GM12878 (cell line): ENCODE measurements around the gene OR2T27. TPM values are rescaled to one million over a fixed set of nuclear protein-coding genes. Genes with fewer than 3 reads are reported as not detected.

ENCODE experiments used
- ATAC-seq: fragments of 200-7000 bp; cut with Tn5 transposase; 3 replicates; pipeline ENCODE4 v1.9.1; 2020; ENCODE audit warnings: mild to moderate bottlenecking, moderate library complexity
- BruUV-seq: library from RNA; stranded (reverse); fragments of 400-500 nt; replicated peaks from 2 replicates; lab custom pipeline; 2021; lab: Mats Ljungman, UMichigan
- CTCF ChIA-PET: fragments of 300-600 bp; sonication (Branson Sonifier 250); formaldehyde crosslinking; extraction: SDS; loops from one replicate; lab custom pipeline; 2021; ENCODE audit warnings: inconsistent platforms; lab: Yijun Ruan, JAX
- POLR2A ChIA-PET: fragments of 350-600 bp; formaldehyde crosslinking; extraction: SDS; loops from one replicate; lab custom pipeline; 2021; ENCODE audit warnings: inconsistent platforms; lab: Charles Lee
- RAD21 ChIA-PET: fragments of 300-600 bp; sonication (Branson Sonifier 250); formaldehyde crosslinking; loops from one replicate; lab custom pipeline; 2023; ENCODE audit warnings: antibody characterized with exemption; ENCODE audit not compliant: unreplicated experiment; lab: Charles Lee
- SMC1A ChIA-PET: fragments of 300-600 bp; sonication (Branson Sonifier 250); formaldehyde crosslinking; loops from one replicate; lab custom pipeline; 2023; ENCODE audit not compliant: unreplicated experiment, uncharacterized antibody; lab: Charles Lee
- DNase-seq: peaks from one replicate; pipeline ENCODE4 v3.0.0-alpha.2; 2011; ENCODE audit warnings: low read depth, low spot score
- FAIRE-seq: peaks from 3 replicates; lab custom pipeline; 2011; peaks lifted over from hg19 to GRCh38; lab: Jason Lieb, UNC
- H2AFZ ChIP-seq: 2 replicates; pipeline ENCODE4 v1.6.0; 2011; ENCODE audit warnings: low read depth, low read length, control low read depth; ENCODE audit not compliant: control insufficient read depth
- H3K27ac ChIP-seq: 2 replicates; pipeline ENCODE4 v1.5.1; 2011; ENCODE audit warnings: control low read depth; ENCODE audit not compliant: control insufficient read depth, insufficient read depth
- H3K27me3 ChIP-seq, 2 experiments: replicated peaks in 1 of 2; 2 replicates each; pipeline versions ENCODE4 v1.6.0 to v1.6.1; 2011; ENCODE audit warnings: low read length in 1 of 2; ENCODE audit not compliant: control insufficient read depth in 2 of 2, insufficient read depth in 2 of 2
- H3K36me3 ChIP-seq, 2 experiments: 2 replicates each; pipeline ENCODE4 v1.5.1; 2011; ENCODE audit warnings: low read length in 1 of 2; ENCODE audit not compliant: control insufficient read depth in 2 of 2, insufficient read depth in 2 of 2
- H3K4me1 ChIP-seq: 2 replicates; pipeline ENCODE4 v1.6.1; 2011; ENCODE audit warnings: mild to moderate bottlenecking, low read length, moderate library complexity, mixed read lengths; ENCODE audit not compliant: control insufficient read depth, insufficient read depth
- H3K4me2 ChIP-seq: 2 replicates; pipeline ENCODE4 v1.6.0; 2011; ENCODE audit warnings: control low read depth; ENCODE audit not compliant: control insufficient read depth, insufficient read depth
- H3K4me3 ChIP-seq: fragments of 200-600 bp; sonication (generic); 2 replicates; pipeline ENCODE4 v1.5.1; 2016
- H3K79me2 ChIP-seq: 2 replicates; pipeline ENCODE4 v1.6.0; 2011; ENCODE audit warnings: low read length; ENCODE audit not compliant: control insufficient read depth, insufficient read depth
- H3K9ac ChIP-seq: 2 replicates; pipeline ENCODE4 v1.8.0; 2011; ENCODE audit warnings: low read length, control low read depth, mixed read lengths; ENCODE audit not compliant: control insufficient read depth, insufficient read depth
- H3K9me3 ChIP-seq: replicated peaks from 3 replicates; pipeline ENCODE4 v1.5.1; 2011; ENCODE audit warnings: mild to moderate bottlenecking, low read length; ENCODE audit not compliant: control insufficient read depth, insufficient read depth
- H4K20me1 ChIP-seq: 2 replicates; pipeline ENCODE4 v1.6.0; 2011; ENCODE audit not compliant: control insufficient read depth, insufficient read depth
- CBX5 ChIP-seq: sonication (generic); IDR thresholded peaks from 2 replicates; pipeline ENCODE4 v1.6.1; 2016; ENCODE audit warnings: low read depth, moderate library complexity, mild to moderate bottlenecking, inconsistent platforms
- ETV6 ChIP-seq, 2 experiments: fragments of 450-650 bp in 1 of 2; IDR thresholded peaks in 1 of 2; conservative IDR thresholded peaks in 1 of 2; 2 replicates each; pipeline ENCODE4 v1.6.1; 2014; ENCODE audit warnings: antibody characterized with exemption in 1 of 2, borderline replicate concordance in 1 of 2, low read depth in 1 of 2, mild to moderate bottlenecking in 1 of 2, moderate library complexity in 1 of 2
- FOXM1 ChIP-seq: IDR thresholded peaks from 2 replicates; pipeline ENCODE4 v1.6.1; 2012; ENCODE audit warnings: low read depth, mild to moderate bottlenecking, inconsistent platforms, low read length, moderate library complexity
- IKZF2 ChIP-seq, 2 experiments: fragments of 450-650 bp; IDR thresholded peaks; 2 replicates each; pipeline ENCODE4 v1.6.1; 2017; ENCODE audit warnings: mild to moderate bottlenecking in 2 of 2, moderate library complexity in 2 of 2
- KLF5 ChIP-seq: fragments of 450-650 bp; IDR thresholded peaks from 2 replicates; pipeline ENCODE4 v1.6.1; 2014; ENCODE audit warnings: mild to moderate bottlenecking; ENCODE audit not compliant: partially characterized antibody
- MEF2A ChIP-seq: IDR thresholded peaks from 2 replicates; pipeline ENCODE4 v1.6.1; 2011; ENCODE audit warnings: low read depth, mild to moderate bottlenecking, low read length, moderate library complexity; ENCODE audit not compliant: insufficient read depth
- NFIC ChIP-seq: IDR thresholded peaks from 2 replicates; pipeline ENCODE4 v1.6.1; 2012; ENCODE audit warnings: low read depth, mild to moderate bottlenecking, inconsistent platforms, low read length, moderate library complexity
- RAD21 ChIP-seq: IDR thresholded peaks from 2 replicates; pipeline ENCODE4 v1.6.1; 2011; ENCODE audit warnings: mild to moderate bottlenecking, low read depth, low read length, moderate library complexity; ENCODE audit not compliant: insufficient read depth
- RUNX3 ChIP-seq: IDR thresholded peaks from 2 replicates; pipeline ENCODE4 v1.6.1; 2012; ENCODE audit warnings: low read length, inconsistent platforms
- SMC3 ChIP-seq: IDR thresholded peaks from 2 replicates; pipeline ENCODE4 v1.6.1; 2011; ENCODE audit warnings: low read length, improper control_type of control experiment, borderline replicate concordance
- SUPT20H ChIP-seq: IDR thresholded peaks from 2 replicates; pipeline ENCODE4 v1.6.1; 2011; ENCODE audit warnings: low read depth, mild to moderate bottlenecking, low read length, moderate library complexity, borderline replicate concordance; ENCODE audit not compliant: control insufficient read depth
- TAF1 ChIP-seq: IDR thresholded peaks from 2 replicates; pipeline ENCODE4 v1.6.1; 2011; ENCODE audit warnings: mild to moderate bottlenecking, low read depth, low read length, borderline replicate concordance
- ZNF24 ChIP-seq: fragments of 450-650 bp; IDR thresholded peaks from 2 replicates; pipeline ENCODE4 v1.6.1; 2017; ENCODE audit warnings: antibody characterized with exemption, mild to moderate bottlenecking
- ZNF274 ChIP-seq: IDR thresholded peaks from one replicate; pipeline ENCODE4 v1.8.0; 2011; ENCODE audit not compliant: insufficient read length, insufficient read depth
- WGBS: methylation state at CpG from one replicate; pipeline ENCODE4 v1.1.6; 2016; ENCODE audit warnings: low lambda C conversion rate; ENCODE audit not compliant: insufficient replicate concordance, insufficient coverage; ENCODE audit errors: missing lambda C conversion rate; 5-methylcytosine and 5-hydroxymethylcytosine counted together
- in situ Hi-C: fragments of 300-500 bp; cut with MboI; formaldehyde crosslinking; loops from 9 replicates; pipeline ENCODE4 v1.14.3; 2018; ENCODE audit warnings: mixed read lengths
- intact Hi-C: fragments of 100-400 bp; cut with micrococcal nuclease; formaldehyde crosslinking; loops from one replicate; pipeline ENCODE4 v1.14.2; 2022; ENCODE audit not compliant: unreplicated experiment
- polyA plus RNA-seq, 11 experiments: library from polyadenylated mRNA; depleted of rRNA in 4 of 11; unstranded in 6 of 11; stranded (reverse) in 5 of 11; fragments of >200 nt; fragmentation: Nextera tagmentation in 4 of 11; fragmentation: Illumina TruSeq in 1 of 11; extraction: Ambion mirVana in 4 of 11; extraction: Trizol in 1 of 11; gene quantifications; 1 replicate in 1 of 11; 2 replicates in 10 of 11; pipeline versions ENCODE4 v1.2.1 to v1.2.3, GENCODE V29; 2011 to 2016; ENCODE audit warnings: inconsistent platforms in 2 of 11, missing spikeins in 2 of 11, low read depth in 1 of 11
- total RNA-seq, 4 experiments: library from RNA; depleted of rRNA in 3 of 4; stranded (reverse); fragments of >200 nt in 3 of 4; fragmentation: Illumina TruSeq in 1 of 4; extraction: Trizol in 1 of 4; gene quantifications; 2 replicates each; pipeline versions ENCODE4 v1.2.1 to v1.2.3, GENCODE V29; 2013 to 2021
- TF ChIP-seq, protein P1 (sequence below): IDR thresholded peaks from 2 replicates; pipeline ENCODE4 v1.6.1; 2011; ENCODE audit warnings: low read depth, mild to moderate bottlenecking, low read length, moderate library complexity, borderline replicate concordance; ENCODE audit errors: extremely low read depth
- TF ChIP-seq, protein P2 (sequence below), 3 experiments: IDR thresholded peaks in 2 of 3; conservative IDR thresholded peaks in 1 of 3; 2 replicates each; pipeline ENCODE4 v1.5.1; 2011; ENCODE audit warnings: low read depth in 3 of 3, low read length in 3 of 3, mild to moderate bottlenecking in 3 of 3, control low read depth in 2 of 3, moderate library complexity in 2 of 3, inconsistent platforms in 1 of 3, mixed read lengths in 1 of 3; ENCODE audit not compliant: control insufficient read depth in 2 of 3, insufficient read depth in 1 of 3; ENCODE audit errors: extremely low read depth in 1 of 3
- TF ChIP-seq, protein P3 (sequence below): IDR thresholded peaks from 2 replicates; pipeline ENCODE4 v1.6.1; 2012; ENCODE audit warnings: low read depth, low read length, improper control_type of control experiment

The OR2T27 gene
- total and polyA plus RNA-seq, 10 of the 15 experiments (the other 5 are each of a cell fraction or from before 2014, with no cell fraction given): 0.13 to 0.33 (median 0.22) TPM; not detected in 3

DNA sequence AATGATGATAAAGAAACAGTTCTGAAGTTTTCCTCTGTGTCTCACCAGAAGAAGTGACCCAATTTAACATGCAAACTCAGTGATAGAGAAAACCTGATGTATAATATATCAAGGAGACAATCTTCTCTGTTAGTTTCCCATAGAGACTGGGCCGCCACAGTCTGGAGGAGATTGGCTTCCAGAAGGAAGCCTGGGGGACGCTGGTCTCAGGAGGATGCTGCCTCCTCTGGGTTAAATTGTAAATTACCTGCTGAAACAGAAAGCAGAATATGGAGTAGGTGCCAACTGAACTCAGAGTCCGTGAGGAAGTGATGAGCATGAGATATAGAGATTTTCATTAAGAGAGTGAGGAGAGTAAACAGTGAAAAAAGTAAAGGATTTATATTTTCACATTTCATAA lies 31.5 kb upstream of the OR2T27 start:
- H3K27me3 ChIP-seq: no peaks in the 10 kb centered on the region
- H3K4me1 ChIP-seq: peaks cover 3% of the 10 kb centered on the region; the same call in 1 of the 2 replicates
- ATAC-seq (peak; percentile 78), FAIRE-seq (peak; percentile 88), DNase-seq (peak; percentile 43)
- no peaks in the 10 kb centered on the region for H3K36me3 ChIP-seq
- H3K27ac ChIP-seq: no peak overlapping the region; the same call in 1 of the 2 replicates
- ChIA-PET CTCF (interaction anchor here (1.0 to 3.4 kb wide), 6 partner anchors 119 to 444 kb away, joined by 3 to 25 read pairs (median 6); no protein-coding TSS in a partner anchor), SMC1A (interaction anchor here (0.7 to 2.9 kb wide), 8 partner anchors 14 to 443 kb away, joined by 3 to 18 read pairs (median 4); no protein-coding TSS in a partner anchor), POLR2A (no interaction called here), RAD21 (interaction anchor here (0.6 to 7.8 kb wide), 12 partner anchors 24 to 446 kb away, joined by 3 to 72 read pairs (median 4); no protein-coding TSS in a partner anchor)
- no peaks in the 10 kb centered on the region for H3K79me2 ChIP-seq
- no peaks in the 10 kb centered on the region for H4K20me1 ChIP-seq
- in situ Hi-C loops: loop anchor here (5.0 kb wide), 1 partner anchor 445 kb away; no protein-coding TSS in a partner anchor
- WGBS: 68% methylated on average over 3 of the region's 3 CpGs
- intact Hi-C loops: loop anchor here (1.0 to 10.0 kb wide), 2 partner anchors 283 to 752 kb away; no protein-coding TSS in a partner anchor
- peaks cover 4% of the 10 kb centered on the region; the same call in 2 of the 3 replicates for H3K9me3 ChIP-seq
- peak overlapping the region; percentile 56 for H2AFZ ChIP-seq
- no TSS peak for BruUV-seq
- peak overlapping the region; percentile 14; the same call in 1 of the 2 replicates for H3K4me2 ChIP-seq
- H3K4me3 ChIP-seq: no peak overlapping the region
- H3K9ac ChIP-seq: peak overlapping the region; percentile 20; the same call in 1 of the 2 replicates
- TF ChIP-seq ETV6 (conservative IDR thresholded peaks at IDR 0.05 in 1 of 2, IDR thresholded peaks at IDR 0.05 in 1 of 2; ENCODE audit: borderline replicate concordance in 1 of 2, low read depth in 1 of 2) (peak in 1 of 2 experiments; percentile 42; a peak in 1 of 4 replicates), SMC3 (peak; percentile 77), RAD21 (peak; percentile 95), ZNF24 (0 out of 2 replicates have a peak, but pooled peaks have one; percentile 11), KLF5 (no peak), SUPT20H (no peak), ZNF274 (no peak), NFIC (0 out of 2 replicates have a peak, but pooled peaks have one; percentile 16), MEF2A (peak; percentile 54; the same call in 1 of the 2 replicates), CBX5 (peak; percentile 88), FOXM1 (peak; percentile 38; the same call in 1 of the 2 replicates), TAF1 (peak; percentile 32; the same call in 1 of the 2 replicates), IKZF2 (IDR thresholded peaks at IDR 0.05) (peak in 1 of 2 experiments; percentile 15; a peak in 1 of 4 replicates), RUNX3 (no peak)
- TF ChIP-seq, protein P1, sequence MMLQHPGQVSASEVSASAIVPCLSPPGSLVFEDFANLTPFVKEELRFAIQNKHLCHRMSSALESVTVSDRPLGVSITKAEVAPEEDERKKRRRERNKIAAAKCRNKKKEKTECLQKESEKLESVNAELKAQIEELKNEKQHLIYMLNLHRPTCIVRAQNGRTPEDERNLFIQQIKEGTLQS: no peak
- TF ChIP-seq, protein P2, sequence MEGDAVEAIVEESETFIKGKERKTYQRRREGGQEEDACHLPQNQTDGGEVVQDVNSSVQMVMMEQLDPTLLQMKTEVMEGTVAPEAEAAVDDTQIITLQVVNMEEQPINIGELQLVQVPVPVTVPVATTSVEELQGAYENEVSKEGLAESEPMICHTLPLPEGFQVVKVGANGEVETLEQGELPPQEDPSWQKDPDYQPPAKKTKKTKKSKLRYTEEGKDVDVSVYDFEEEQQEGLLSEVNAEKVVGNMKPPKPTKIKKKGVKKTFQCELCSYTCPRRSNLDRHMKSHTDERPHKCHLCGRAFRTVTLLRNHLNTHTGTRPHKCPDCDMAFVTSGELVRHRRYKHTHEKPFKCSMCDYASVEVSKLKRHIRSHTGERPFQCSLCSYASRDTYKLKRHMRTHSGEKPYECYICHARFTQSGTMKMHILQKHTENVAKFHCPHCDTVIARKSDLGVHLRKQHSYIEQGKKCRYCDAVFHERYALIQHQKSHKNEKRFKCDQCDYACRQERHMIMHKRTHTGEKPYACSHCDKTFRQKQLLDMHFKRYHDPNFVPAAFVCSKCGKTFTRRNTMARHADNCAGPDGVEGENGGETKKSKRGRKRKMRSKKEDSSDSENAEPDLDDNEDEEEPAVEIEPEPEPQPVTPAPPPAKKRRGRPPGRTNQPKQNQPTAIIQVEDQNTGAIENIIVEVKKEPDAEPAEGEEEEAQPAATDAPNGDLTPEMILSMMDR (IDR thresholded peaks at IDR 0.05 in 2 of 3, conservative IDR thresholded peaks at IDR 0.05 in 1 of 3; ENCODE audit: control insufficient read depth in 2 of 3, extremely low read depth in 1 of 3, insufficient read depth in 1 of 3, low read depth in 3 of 3, low read length in 3 of 3): peak; percentile 45 to 70 (median 70); a peak in 5 of 6 replicates
- TF ChIP-seq, protein P3, sequence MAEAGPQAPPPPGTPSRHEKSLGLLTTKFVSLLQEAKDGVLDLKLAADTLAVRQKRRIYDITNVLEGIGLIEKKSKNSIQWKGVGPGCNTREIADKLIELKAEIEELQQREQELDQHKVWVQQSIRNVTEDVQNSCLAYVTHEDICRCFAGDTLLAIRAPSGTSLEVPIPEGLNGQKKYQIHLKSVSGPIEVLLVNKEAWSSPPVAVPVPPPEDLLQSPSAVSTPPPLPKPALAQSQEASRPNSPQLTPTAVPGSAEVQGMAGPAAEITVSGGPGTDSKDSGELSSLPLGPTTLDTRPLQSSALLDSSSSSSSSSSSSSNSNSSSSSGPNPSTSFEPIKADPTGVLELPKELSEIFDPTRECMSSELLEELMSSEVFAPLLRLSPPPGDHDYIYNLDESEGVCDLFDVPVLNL: no peak
